HEK293 (cell line): Measurements from ENCODE around the gene XCL2.

ENCODE experiments used
- CTCF ChIA-PET: fragments of 350-600 bp; formaldehyde crosslinking; extraction: SDS; loops from one replicate; lab custom pipeline; 2021; ENCODE audit warnings: antibody characterized with exemption; lab: Yijun Ruan, JAX
- POLR2A ChIA-PET: fragments of 300-600 bp; formaldehyde crosslinking; extraction: SDS; loops from one replicate; lab custom pipeline; 2020; ENCODE audit warnings: antibody characterized with exemption, inconsistent platforms; lab: Yijun Ruan, JAX
- H3K27ac ChIP-seq: fragments of 200-500 bp; sonication (Bioruptor generic); 2 replicates; pipeline ENCODE4 v1.5.1; 2014; ENCODE audit warnings: low read depth, low read length, control low read depth, inconsistent platforms; ENCODE audit errors: extremely low read depth
- H3K36me3 ChIP-seq, 2 experiments: fragments of 200-500 bp in 1 of 2; sonication (Bioruptor generic) in 1 of 2; 1 replicate in 1 of 2; 2 replicates in 1 of 2; pipeline ENCODE4 v1.5.1; 2014 to 2017; ENCODE audit warnings: inconsistent platforms in 2 of 2, low read length in 2 of 2; ENCODE audit not compliant: control insufficient read depth in 2 of 2, insufficient read depth in 1 of 2
- H3K4me1 ChIP-seq: fragments of 200-500 bp; sonication (Bioruptor generic); 2 replicates; pipeline ENCODE4 v1.5.1; 2014; ENCODE audit warnings: mild to moderate bottlenecking, low read length, inconsistent platforms; ENCODE audit not compliant: control insufficient read depth, insufficient read depth
- H3K4me3 ChIP-seq: 2 replicates; pipeline ENCODE4 v1.5.1; 2011; ENCODE audit warnings: low read depth, mild to moderate bottlenecking, control low read depth, low read length, moderate library complexity
- H3K9me3 ChIP-seq: fragments of 200-500 bp; sonication (Bioruptor generic); 2 replicates; pipeline ENCODE4 v1.5.1; 2014; ENCODE audit warnings: low read depth, low read length, inconsistent platforms; ENCODE audit not compliant: control insufficient read depth, insufficient read depth
- IKZF3 ChIP-seq: fragments of 450-650 bp; IDR thresholded peaks from 2 replicates; pipeline ENCODE4 v1.5.0; 2018; ENCODE audit warnings: missing biosample characterization, mild to moderate bottlenecking, missing genetic modification characterization, moderate library complexity
- KLF17 ChIP-seq: fragments of 450-650 bp; formaldehyde crosslinking; IDR thresholded peaks from 2 replicates; pipeline ENCODE4 v1.5.1; 2016; ENCODE audit warnings: missing biosample characterization, missing genetic modification characterization
- MYNN ChIP-seq: fragments of 450-650 bp; formaldehyde crosslinking; IDR thresholded peaks from 2 replicates; pipeline ENCODE4 v1.5.1; 2016; ENCODE audit warnings: missing biosample characterization, missing genetic modification characterization, borderline replicate concordance
- MZF1 ChIP-seq: fragments of 450-650 bp; formaldehyde crosslinking; IDR thresholded peaks from 2 replicates; pipeline ENCODE4 v1.5.1; 2017; ENCODE audit warnings: missing biosample characterization, missing genetic modification characterization, borderline replicate concordance
- PRDM4 ChIP-seq: fragments of 450-650 bp; formaldehyde crosslinking; IDR thresholded peaks from 2 replicates; pipeline ENCODE4 v1.5.1; 2017; ENCODE audit warnings: missing biosample characterization, missing genetic modification characterization
- ZBTB21 ChIP-seq: fragments of 450-650 bp; formaldehyde crosslinking; IDR thresholded peaks from 2 replicates; pipeline ENCODE4 v1.5.1; 2017; ENCODE audit warnings: missing biosample characterization, missing genetic modification characterization
- ZBTB44 ChIP-seq: fragments of 450-650 bp; IDR thresholded peaks from 2 replicates; pipeline ENCODE4 v1.5.1; 2018; ENCODE audit warnings: missing biosample characterization, mild to moderate bottlenecking, missing genetic modification characterization
- ZBTB48 ChIP-seq: fragments of 450-650 bp; formaldehyde crosslinking; IDR thresholded peaks from 2 replicates; pipeline ENCODE4 v1.5.1; 2016; ENCODE audit warnings: missing biosample characterization, missing genetic modification characterization
- ZNF146 ChIP-seq: fragments of 450-650 bp; formaldehyde crosslinking; IDR thresholded peaks from 2 replicates; pipeline ENCODE4 v1.5.1; 2016; ENCODE audit warnings: missing biosample characterization, missing genetic modification characterization
- ZNF148 ChIP-seq: fragments of 450-650 bp; formaldehyde crosslinking; IDR thresholded peaks from 2 replicates; pipeline ENCODE4 v1.5.0; 2017; ENCODE audit warnings: missing biosample characterization, missing genetic modification characterization, borderline replicate concordance
- ZNF248 ChIP-seq: fragments of 450-650 bp; formaldehyde crosslinking; IDR thresholded peaks from 2 replicates; pipeline ENCODE4 v1.5.1; 2017; ENCODE audit warnings: missing biosample characterization, missing genetic modification characterization
- ZNF324 ChIP-seq: fragments of 450-650 bp; formaldehyde crosslinking; IDR thresholded peaks from 2 replicates; pipeline ENCODE4 v1.5.1; 2016; ENCODE audit warnings: missing biosample characterization, missing genetic modification characterization
- ZNF335 ChIP-seq: fragments of 450-650 bp; formaldehyde crosslinking; conservative IDR thresholded peaks from 2 replicates; pipeline ENCODE4 v1.5.1; 2016; ENCODE audit warnings: missing biosample characterization, missing genetic modification characterization
- ZNF548 ChIP-seq: fragments of 450-650 bp; formaldehyde crosslinking; IDR thresholded peaks from 2 replicates; pipeline ENCODE4 v1.5.1; 2016; ENCODE audit warnings: missing biosample characterization, missing genetic modification characterization
- ZNF561 ChIP-seq: fragments of 450-650 bp; IDR thresholded peaks from 2 replicates; pipeline ENCODE4 v1.5.1; 2018; ENCODE audit warnings: missing biosample characterization, missing genetic modification characterization, borderline replicate concordance

XCL2 gene

GRCh38 chr1:168499688-168500049 is 44.1 kb downstream of the XCL2 start (continued):
- TF ChIP-seq ZNF148 (tag by site-specific recombination), result no peak

- ChIA-PET POLR2A (no interaction called here), CTCF (interaction anchor here (0.7 kb wide), 1 partner anchor 156 kb away, joined by 4 read pairs; no protein-coding TSS in a partner anchor)
- Histone ChIP-seq H3K36me3 (no peaks in the 10 kb centered on the region), H3K4me1 (peaks cover 10% of the 10 kb centered on the region), H3K9me3 (no peaks in the 10 kb centered on the region), H3K27ac (no peak overlapping the region), H3K4me3 (no peak overlapping the region)
- TF ChIP-seq IKZF3 (tag by site-specific recombination) (no peak), ZNF335 (peak; percentile 55), ZNF248 (tag by site-specific recombination) (no peak), PRDM4 (peak; percentile 69), ZNF548 (no peak), ZNF146 (tag by site-specific recombination) (no peak), MZF1 (peak; percentile 63; the same call in 1 of the 2 replicates), ZNF324 (tag by site-specific recombination) (no peak), ZBTB21 (tag by site-specific recombination) (no peak)
Measured at GRCh38 chr1:168498956-168499687, 44.7 kb downstream of the XCL2 start.

GRCh38 chr1:168498159-168498631 is 45.6 kb downstream of the XCL2 start:
- no peaks in the 10 kb centered on the region for H3K9me3 ChIP-seq
- no peaks in the 10 kb centered on the region for H3K36me3 ChIP-seq
- POLR2A ChIA-PET, result no interaction called here
- H3K4me1 ChIP-seq, result peaks cover 10% of the 10 kb centered on the region
- no peak overlapping the region for H3K4me3 ChIP-seq
- no peak overlapping the region for H3K27ac ChIP-seq
- TF ChIP-seq ZBTB48 (tag by site-specific recombination) (no peak), ZNF561 (no peak), KLF17 (tag by site-specific recombination) (no peak), ZBTB44 (tag by site-specific recombination) (0 out of 2 replicates have a peak, but pooled peaks have one; percentile 33), MYNN (tag by site-specific recombination) (no peak)
- CTCF ChIA-PET, result interaction anchor here (0.7 kb wide), 2 partner anchors 46 to 57 kb away, joined by 3 read pairs; no protein-coding TSS in a partner anchor
